Medulla oblongata (tissue), 1 donor: ENCODE data around the gene CDK14.

ENCODE experiments used
- DNase-seq: peaks from one replicate; pipeline ENCODE4 v3.0.0-alpha.2; 2015; ENCODE audit errors: extremely low spot score

The CDK14 gene

GRCh38 chr7:90595801-90596670 is at the start of gene CDK14:
Gene CDK14, plus strand, starts transcription at chr7:90596321. Its CDS starts 307 bp downstream, at chr7:90596628.
- DNase-seq, result peak; percentile 60

DNA sequence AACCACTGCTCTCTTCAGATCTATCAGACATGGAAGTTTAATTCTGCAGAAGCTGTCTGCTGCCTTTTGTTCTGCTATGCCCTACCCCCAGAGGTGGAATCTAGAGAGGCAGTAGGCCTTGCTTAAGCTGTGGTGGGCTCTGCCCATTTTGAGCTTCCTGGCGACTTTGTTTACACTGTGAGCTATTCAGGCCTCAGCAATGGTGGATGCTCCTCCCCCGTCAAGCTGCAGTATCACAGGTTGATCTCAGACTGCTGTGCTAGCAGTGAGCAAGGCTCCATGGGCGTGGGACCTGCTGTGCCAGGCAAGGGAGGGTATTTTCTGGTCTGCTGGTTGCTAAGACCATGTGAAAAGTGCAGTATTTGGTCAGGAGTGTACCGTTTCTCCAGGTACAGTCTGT is 45.1 kb upstream of the CDK14 start:
- DNase-seq, result no peak

- DNase-seq, result no peak
Measured at GRCh38 chr7:90552521-90552920, 43.6 kb upstream of the CDK14 start.

GRCh38 chr7:90560730-90561129 is 35.4 kb upstream of the CDK14 start:
- DNase-seq, result no peak

DNA sequence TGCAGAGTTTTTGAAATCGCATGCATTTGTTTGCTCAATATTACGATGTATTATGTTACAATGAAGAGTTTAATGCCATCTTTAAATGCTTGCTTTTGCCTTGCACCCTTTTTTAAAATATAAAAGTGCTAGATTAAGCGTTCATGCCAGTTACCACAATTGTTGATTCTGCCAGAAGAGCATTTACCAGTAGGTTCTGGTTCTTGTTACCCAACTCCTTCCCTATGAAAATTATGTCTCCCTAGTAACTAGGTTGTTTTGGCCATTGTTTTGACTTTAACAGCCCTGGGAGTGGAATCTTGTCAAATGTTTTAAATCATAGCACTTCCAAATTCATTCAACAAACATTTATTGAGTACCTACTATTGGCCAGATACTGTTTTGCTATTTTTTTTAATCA is 32.8 kb upstream of the CDK14 start:
- DNase-seq, result no peak

GRCh38 chr7:90564455-90564854 is 31.7 kb upstream of the CDK14 start:
- DNase-seq, result no peak

DNA sequence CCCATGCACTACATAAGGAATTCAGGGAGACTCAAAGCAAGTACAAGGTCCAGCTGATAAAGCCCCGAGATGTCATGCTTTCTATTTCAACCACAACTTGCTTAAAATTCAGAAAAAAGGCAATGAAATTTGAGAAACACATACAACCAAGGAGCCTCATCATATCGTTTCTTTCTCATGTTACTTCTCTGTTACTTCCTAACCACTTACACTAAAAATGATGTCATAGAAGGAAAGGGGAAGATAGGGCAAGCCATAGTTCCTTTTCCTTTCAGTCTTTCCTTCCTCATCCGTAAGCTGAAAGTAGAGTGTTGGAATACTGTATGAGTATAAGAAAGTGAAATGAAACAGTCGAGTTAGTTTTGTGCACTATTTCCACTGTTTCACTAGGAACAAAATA is 27.9 kb upstream of the CDK14 start:
- no peak for DNase-seq

- DNase-seq, result no peak
Measured at GRCh38 chr7:90569368-90569767, 26.8 kb upstream of the CDK14 start.

- DNase-seq, result no peak
Measured at GRCh38 chr7:90570373-90570959, 25.7 kb upstream of the CDK14 start.

GRCh38 chr7:90574146-90574819 is 21.8 kb upstream of the CDK14 start:
- no peak for DNase-seq

DNA sequence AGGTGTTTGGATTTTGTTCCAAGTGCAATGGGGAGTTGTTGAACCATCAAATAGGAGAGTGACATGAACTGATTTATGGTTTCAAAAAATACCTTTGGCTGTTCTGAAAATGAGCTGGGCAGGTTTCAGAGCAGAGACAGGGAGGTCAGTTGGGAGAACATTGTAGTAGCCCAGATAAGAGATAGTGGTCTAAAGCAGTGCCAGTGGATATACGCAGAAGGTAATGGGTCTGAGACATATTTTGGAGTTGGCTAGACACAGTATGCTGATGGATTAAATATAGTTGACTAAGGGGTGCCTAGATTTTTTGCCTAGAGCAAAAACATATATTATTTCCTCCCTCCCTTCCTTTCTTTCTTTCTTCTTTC is 21.3 kb upstream of the CDK14 start:
- no peak for DNase-seq

GRCh38 chr7:90579181-90579688 is 16.9 kb upstream of the CDK14 start:
- no peak for DNase-seq

DNA sequence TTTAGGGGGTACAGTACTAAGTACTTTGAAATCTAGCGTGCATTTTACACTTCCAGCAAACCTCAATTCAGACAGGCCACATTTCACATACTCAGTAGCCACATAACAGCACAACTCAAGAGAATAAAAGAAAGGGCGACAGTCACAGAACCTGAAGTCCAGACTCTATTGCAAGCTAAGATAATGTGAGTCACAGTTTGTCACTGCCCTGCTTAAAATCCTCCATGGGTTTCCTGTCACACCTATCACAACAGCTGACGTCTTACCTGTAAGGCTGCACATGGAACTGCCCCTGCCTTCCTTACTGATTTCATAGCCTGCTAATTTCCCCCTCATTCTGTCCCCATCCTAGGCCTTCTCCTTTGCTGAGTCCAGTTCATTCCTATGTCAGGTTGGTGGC is 16.1 kb upstream of the CDK14 start:
- DNase-seq, result no peak

- no peak for DNase-seq
Measured at GRCh38 chr7:90582164-90582563, 14.0 kb upstream of the CDK14 start.

DNA sequence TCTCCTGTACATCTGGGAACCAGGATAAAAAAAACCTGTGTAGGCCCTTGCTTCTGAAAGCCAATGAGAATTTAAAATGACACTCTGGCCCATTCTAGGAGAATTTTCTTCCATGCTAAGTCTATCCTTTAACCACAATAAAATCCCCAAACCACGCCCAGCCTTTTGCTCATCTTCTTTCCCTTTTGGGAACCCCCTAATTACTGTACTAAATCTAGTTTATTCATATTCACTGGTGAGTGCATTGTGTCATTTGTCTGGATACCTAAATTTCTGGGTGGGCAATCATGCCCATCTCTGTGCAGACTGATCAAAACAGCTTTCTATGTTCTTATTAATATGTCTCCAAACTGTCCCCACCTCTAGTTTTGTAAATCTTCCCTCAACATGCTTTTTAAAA is 11.7 kb upstream of the CDK14 start:
- DNase-seq, result no peak

DNA sequence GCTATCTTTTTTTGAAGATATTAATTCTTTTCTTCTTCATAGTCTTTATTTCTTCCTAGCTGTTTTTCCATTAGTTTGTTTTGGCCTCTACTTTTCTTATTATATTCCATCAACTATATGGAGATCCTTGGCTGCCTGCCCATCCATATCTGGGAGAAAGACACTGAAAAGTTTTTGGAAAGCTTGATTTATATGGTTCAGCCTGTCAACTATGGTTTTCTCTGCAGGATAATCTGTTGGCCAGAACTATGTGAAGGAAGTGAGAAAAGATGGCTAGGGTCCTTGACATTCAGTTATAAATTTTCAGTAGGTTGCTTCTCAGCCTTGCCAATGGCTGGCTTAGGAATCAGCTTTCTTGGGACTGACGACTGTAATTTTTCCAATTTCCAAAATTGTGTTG is 10.0 kb upstream of the CDK14 start:
- no peak for DNase-seq

DNA sequence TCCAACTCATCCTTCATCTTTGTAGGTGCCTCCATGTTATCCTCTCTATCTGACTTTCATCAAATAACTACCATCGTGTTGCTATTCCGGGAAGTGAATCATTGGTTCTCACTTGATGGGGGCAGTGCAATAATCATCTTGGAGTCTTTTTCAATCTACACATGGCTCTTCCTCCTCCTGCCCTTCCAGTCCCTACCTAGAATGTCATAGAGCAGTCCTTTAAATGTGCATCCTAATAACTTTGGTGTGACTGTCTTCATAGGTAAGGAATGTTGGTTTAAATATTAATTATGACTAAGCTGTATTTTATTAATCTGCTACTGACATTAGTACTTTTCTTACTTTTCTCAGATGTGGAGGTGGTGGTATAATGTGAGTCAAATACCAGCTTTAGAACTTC is 8.4 kb upstream of the CDK14 start:
- DNase-seq, result no peak

DNA sequence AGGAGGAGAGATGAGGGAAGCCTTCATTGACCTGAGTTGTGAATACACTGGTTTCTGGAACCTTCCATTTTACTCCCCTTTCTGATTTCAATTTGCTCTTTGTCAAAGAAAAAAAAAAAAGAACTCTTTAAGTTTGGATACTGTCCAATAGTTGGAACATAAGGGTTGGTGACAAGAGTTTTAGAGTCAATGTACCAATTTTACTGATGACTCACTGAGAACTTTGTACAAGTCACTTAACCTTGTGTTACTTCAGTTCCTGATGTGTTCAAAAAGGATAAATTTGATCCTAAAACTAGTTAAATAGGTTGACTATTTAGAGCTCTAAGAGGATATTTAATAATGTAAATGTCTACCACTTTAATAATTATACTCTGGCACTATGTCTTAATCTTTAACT is 4.1 kb upstream of the CDK14 start:
- DNase-seq, result no peak

- DNase-seq, result no peak
Measured at GRCh38 chr7:90593205-90593604, 2.9 kb upstream of the CDK14 start.

GRCh38 chr7:90594751-90595317 is 1.3 kb upstream of the CDK14 start:
- DNase-seq, result peak; percentile 22

DNA sequence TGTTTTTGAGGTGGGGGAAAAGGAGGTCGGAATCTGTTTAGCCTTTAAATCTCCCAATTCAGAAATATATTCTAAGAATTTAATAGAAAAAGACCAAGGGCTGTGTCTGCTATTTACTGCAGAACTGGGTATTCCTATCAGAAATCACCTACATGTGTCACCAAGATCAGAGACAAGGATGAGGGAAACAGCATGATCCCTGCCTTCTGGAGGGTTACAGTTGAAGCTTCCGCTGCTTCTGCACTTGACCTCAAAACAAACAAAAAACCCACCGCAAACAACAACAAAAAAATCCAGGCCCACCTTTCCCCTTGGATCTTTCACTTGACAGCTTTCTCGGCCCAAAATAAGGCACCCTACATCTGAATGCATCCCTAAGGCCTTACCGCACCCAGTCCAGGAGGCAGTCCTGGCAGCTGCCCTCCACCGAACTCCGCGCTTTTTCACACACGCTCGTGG is 750 bp upstream of the CDK14 start:
- no peak for DNase-seq
